ENCODE measurements around the gene FOXP1.

DNA sequence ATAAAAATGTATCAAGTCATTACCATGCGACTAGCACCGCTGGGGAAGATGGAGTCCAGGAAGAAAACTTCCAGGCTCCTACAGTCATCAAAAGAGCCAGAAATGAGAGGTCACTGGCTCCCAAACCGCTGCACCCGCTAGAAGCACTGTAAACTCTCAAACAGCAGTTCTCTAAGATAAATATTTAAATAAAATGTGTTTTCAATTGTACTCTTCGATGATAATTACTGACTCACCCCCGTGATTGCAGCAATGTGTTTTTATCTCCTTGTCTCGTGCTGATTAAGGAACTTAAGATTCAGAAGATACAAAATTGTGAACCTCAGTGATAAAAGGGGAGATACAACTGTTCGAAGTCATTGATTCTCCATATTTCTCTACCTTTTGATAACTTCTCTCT is 45.8 kb upstream of the FOXP1 start:
- TF ChIP-seq EZH2 (IDR thresholded peaks at IDR 0.05; ENCODE audit: insufficient read depth, low read length), result no peak
- TF ChIP-seq, protein P1, sequence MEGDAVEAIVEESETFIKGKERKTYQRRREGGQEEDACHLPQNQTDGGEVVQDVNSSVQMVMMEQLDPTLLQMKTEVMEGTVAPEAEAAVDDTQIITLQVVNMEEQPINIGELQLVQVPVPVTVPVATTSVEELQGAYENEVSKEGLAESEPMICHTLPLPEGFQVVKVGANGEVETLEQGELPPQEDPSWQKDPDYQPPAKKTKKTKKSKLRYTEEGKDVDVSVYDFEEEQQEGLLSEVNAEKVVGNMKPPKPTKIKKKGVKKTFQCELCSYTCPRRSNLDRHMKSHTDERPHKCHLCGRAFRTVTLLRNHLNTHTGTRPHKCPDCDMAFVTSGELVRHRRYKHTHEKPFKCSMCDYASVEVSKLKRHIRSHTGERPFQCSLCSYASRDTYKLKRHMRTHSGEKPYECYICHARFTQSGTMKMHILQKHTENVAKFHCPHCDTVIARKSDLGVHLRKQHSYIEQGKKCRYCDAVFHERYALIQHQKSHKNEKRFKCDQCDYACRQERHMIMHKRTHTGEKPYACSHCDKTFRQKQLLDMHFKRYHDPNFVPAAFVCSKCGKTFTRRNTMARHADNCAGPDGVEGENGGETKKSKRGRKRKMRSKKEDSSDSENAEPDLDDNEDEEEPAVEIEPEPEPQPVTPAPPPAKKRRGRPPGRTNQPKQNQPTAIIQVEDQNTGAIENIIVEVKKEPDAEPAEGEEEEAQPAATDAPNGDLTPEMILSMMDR (IDR thresholded peaks at IDR 0.05; ENCODE audit: insufficient read depth, low read depth, low read length), result no peak

All from astrocyte (in vitro differentiated cells and primary cell).